IMR-90 (cell line): Measurements from ENCODE around the gene MSH3. TPM values are rescaled to one million over a fixed set of nuclear protein-coding genes. Genes with fewer than 3 reads are reported as not detected.

Source experiments
- ATAC-seq: fragments of 200-7000 bp; cut with Tn5 transposase; 2 replicates; pipeline ENCODE4 v1.9.1; 2020; ENCODE audit warnings: low read depth, mild to moderate bottlenecking, moderate library complexity
- BruUV-seq: library from RNA; stranded (reverse); fragments of 400-500 nt; replicated peaks from 2 replicates; lab custom pipeline; 2021; lab: Mats Ljungman, UMichigan
- CTCF ChIA-PET: fragments of 300-600 bp; formaldehyde crosslinking; extraction: SDS; loops from one replicate; lab custom pipeline; 2021; ENCODE audit warnings: antibody characterized with exemption; lab: Yijun Ruan, JAX
- POLR2A ChIA-PET: fragments of 300-600 bp; sonication (Branson Sonifier 250); formaldehyde crosslinking; loops from one replicate; lab custom pipeline; 2022; ENCODE audit warnings: antibody characterized with exemption; ENCODE audit not compliant: unreplicated experiment; lab: Charles Lee
- DNase-seq: peaks from one replicate; pipeline ENCODE4 v3.0.0; 2013
- H2AFZ ChIP-seq: replicated peaks from 2 replicates; pipeline ENCODE3; 2013; ENCODE audit warnings: low read length, mild to moderate bottlenecking; ENCODE audit not compliant: poor library complexity
- H2AK5ac ChIP-seq: 2 replicates; pipeline ENCODE4 v1.6.1; 2013; ENCODE audit warnings: low read depth, low read length, inconsistent platforms
- H2AK9ac ChIP-seq: replicated peaks from 2 replicates; pipeline ENCODE3; 2013; ENCODE audit warnings: mild to moderate bottlenecking, low read depth, low read length, moderate library complexity; ENCODE audit not compliant: poor library complexity
- H2BK120ac ChIP-seq: 2 replicates; pipeline ENCODE4 v1.6.1; 2013; ENCODE audit warnings: low read depth, low read length, inconsistent platforms
- H2BK15ac ChIP-seq: 3 replicates; pipeline ENCODE4 v1.6.1; 2013; ENCODE audit warnings: low read depth, low read length, inconsistent platforms
- H2BK20ac ChIP-seq: 2 replicates; pipeline ENCODE4 v1.6.1; 2013; ENCODE audit warnings: low read depth, mild to moderate bottlenecking, inconsistent platforms, low read length, moderate library complexity
- H2BK5ac ChIP-seq: 2 replicates; pipeline ENCODE4 v1.6.1; 2013; ENCODE audit warnings: mild to moderate bottlenecking, low read depth, low read length, inconsistent platforms; ENCODE audit not compliant: poor library complexity, severe bottlenecking
- H3K14ac ChIP-seq: replicated peaks from 2 replicates; pipeline ENCODE4 v1.6.1; 2013; ENCODE audit warnings: low read depth, low read length, inconsistent platforms
- H3K18ac ChIP-seq: 2 replicates; pipeline ENCODE4 v1.6.1; 2013; ENCODE audit warnings: low read depth, low read length, control low read depth
- H3K23ac ChIP-seq: 2 replicates; pipeline ENCODE4 v1.6.1; 2013; ENCODE audit warnings: low read depth, low read length, inconsistent platforms
- H3K27ac ChIP-seq: 2 replicates; pipeline ENCODE4 v1.5.1; 2013; ENCODE audit warnings: mild to moderate bottlenecking, control low read depth, low read length; ENCODE audit not compliant: insufficient read depth
- H3K27me3 ChIP-seq: 2 replicates; pipeline ENCODE4 v1.6.1; 2013; ENCODE audit warnings: low read length; ENCODE audit not compliant: control insufficient read depth, insufficient read depth
- H3K36me3 ChIP-seq: 2 replicates; pipeline ENCODE4 v1.6.1; 2013; ENCODE audit warnings: low read length, mixed read lengths; ENCODE audit not compliant: control insufficient read depth, insufficient read depth
- H3K4ac ChIP-seq: 2 replicates; pipeline ENCODE4 v1.6.1; 2013; ENCODE audit warnings: low read depth, low read length, inconsistent platforms
- H3K4me1 ChIP-seq: 2 replicates; pipeline ENCODE4 v1.6.1; 2013; ENCODE audit warnings: low read length, mixed read lengths; ENCODE audit not compliant: control insufficient read depth, insufficient read depth
- H3K4me2 ChIP-seq: 2 replicates; pipeline ENCODE4 v1.6.1; 2013; ENCODE audit warnings: low read depth, mild to moderate bottlenecking, control low read depth, low read length, moderate library complexity
- H3K4me3 ChIP-seq: 2 replicates; pipeline ENCODE4 v1.5.1; 2013; ENCODE audit warnings: low read depth, mild to moderate bottlenecking, control low read depth, low read length, moderate library complexity; ENCODE audit not compliant: insufficient read depth
- H3K56ac ChIP-seq: 2 replicates; pipeline ENCODE4 v1.6.1; 2013; ENCODE audit warnings: low read length, inconsistent platforms; ENCODE audit not compliant: insufficient read depth; ENCODE audit errors: extremely low read depth
- H3K79me1 ChIP-seq, 2 experiments: 2 replicates each; pipeline ENCODE4 v1.6.1; 2013; ENCODE audit warnings: low read length in 2 of 2, inconsistent platforms in 1 of 2, low read depth in 1 of 2
- H3K9ac ChIP-seq: 2 replicates; pipeline ENCODE4 v1.6.1; 2013; ENCODE audit warnings: low read depth, low read length, control low read depth
- H3K9me1 ChIP-seq: 2 replicates; pipeline ENCODE4 v1.6.1; 2013; ENCODE audit warnings: low read length, inconsistent platforms; ENCODE audit not compliant: insufficient read depth
- H3K9me3 ChIP-seq: 2 replicates; pipeline ENCODE4 v1.6.1; 2013; ENCODE audit warnings: low read length; ENCODE audit not compliant: control insufficient read depth, insufficient read depth
- H4K20me1 ChIP-seq: 2 replicates; pipeline ENCODE4 v1.6.1; 2013; ENCODE audit warnings: low read length, inconsistent platforms; ENCODE audit not compliant: insufficient read depth
- H4K5ac ChIP-seq: 2 replicates; pipeline ENCODE4 v1.6.1; 2013; ENCODE audit warnings: mild to moderate bottlenecking, low read depth, low read length, control low read depth
- H4K8ac ChIP-seq, 2 experiments: 2 replicates each; pipeline ENCODE4 v1.6.1; 2013; ENCODE audit warnings: low read depth in 2 of 2, low read length in 2 of 2, control low read depth in 1 of 2, inconsistent platforms in 1 of 2
- H4K91ac ChIP-seq: 2 replicates; pipeline ENCODE4 v1.6.1; 2013; ENCODE audit warnings: low read depth, low read length, inconsistent platforms; ENCODE audit not compliant: insufficient read depth
- BHLHE40 ChIP-seq: fragments of 150-350 bp; IDR thresholded peaks from 2 replicates; pipeline ENCODE4 v1.6.1; 2016; ENCODE audit warnings: mild to moderate bottlenecking, low read depth, low read length
- CEBPB ChIP-seq: IDR thresholded peaks from 2 replicates; pipeline ENCODE4 v1.6.1; 2012; ENCODE audit warnings: low read depth, low read length, improper control_type of control experiment
- CHD1 ChIP-seq: IDR thresholded peaks from 2 replicates; pipeline ENCODE4 v1.6.1; 2012; ENCODE audit warnings: low read depth, low read length, improper control_type of control experiment
- CTCF ChIP-seq: conservative IDR thresholded peaks from 2 replicates; pipeline ENCODE4 v1.5.1; 2012; ENCODE audit warnings: mild to moderate bottlenecking, low read depth, low read length, improper control_type of control experiment
- ELK1 ChIP-seq: fragments of 150-350 bp; IDR thresholded peaks from 2 replicates; pipeline ENCODE4 v1.6.1; 2016; ENCODE audit warnings: low read depth, mild to moderate bottlenecking, low read length, moderate library complexity, borderline replicate concordance
- FOS ChIP-seq: fragments of 150-350 bp; IDR thresholded peaks from 2 replicates; pipeline ENCODE4 v1.6.1; 2016; ENCODE audit warnings: low read depth, low read length
- MAFK ChIP-seq: IDR thresholded peaks from 2 replicates; pipeline ENCODE4 v1.6.1; 2012; ENCODE audit warnings: low read depth, low read length, improper control_type of control experiment
- MAZ ChIP-seq: IDR thresholded peaks from 2 replicates; pipeline ENCODE4 v1.6.1; 2012; ENCODE audit warnings: low read depth, mild to moderate bottlenecking, low read length, improper control_type of control experiment, moderate library complexity, borderline replicate concordance
- MXI1 ChIP-seq: IDR thresholded peaks from 2 replicates; pipeline ENCODE4 v1.6.1; 2012; ENCODE audit warnings: low read depth, mild to moderate bottlenecking, low read length, moderate library complexity, borderline replicate concordance
- NFE2L2 ChIP-seq: fragments of 150-350 bp; IDR thresholded peaks from 2 replicates; pipeline ENCODE4 v1.6.1; 2016; ENCODE audit warnings: low read depth, mild to moderate bottlenecking, low read length
- POLR2A ChIP-seq: IDR thresholded peaks from 2 replicates; pipeline ENCODE4 v1.6.1; 2012; ENCODE audit warnings: mild to moderate bottlenecking, low read depth, low read length
- RAD21 ChIP-seq: IDR thresholded peaks from 2 replicates; pipeline ENCODE4 v1.6.1; 2012; ENCODE audit warnings: low read length, improper control_type of control experiment
- RCOR1 ChIP-seq: IDR thresholded peaks from 2 replicates; pipeline ENCODE4 v1.6.1; 2012; ENCODE audit warnings: mild to moderate bottlenecking, low read length, improper control_type of control experiment; ENCODE audit not compliant: insufficient replicate concordance
- RFX5 ChIP-seq: IDR thresholded peaks from 2 replicates; pipeline ENCODE4 v1.8.0; 2012; ENCODE audit warnings: low read depth, mild to moderate bottlenecking, low read length, moderate library complexity
- SMC3 ChIP-seq: fragments of 150-350 bp; IDR thresholded peaks from 2 replicates; pipeline ENCODE4 v1.6.1; 2016; ENCODE audit warnings: low read depth, mild to moderate bottlenecking, antibody characterized with exemption, low read length, moderate library complexity
- USF2 ChIP-seq: fragments of 150-350 bp; IDR thresholded peaks from 2 replicates; pipeline ENCODE4 v1.6.1; 2017; ENCODE audit warnings: mild to moderate bottlenecking, antibody characterized with exemption, low read length, low read depth
- WGBS, 2 experiments: methylation state at CpG; one replicate each; pipeline versions ENCODE4 v1.1.5 to v1.1.7; 2013; ENCODE audit warnings: missing lambda C conversion rate in 2 of 2; ENCODE audit not compliant: insufficient read length in 1 of 2; ENCODE audit errors: extremely low coverage in 2 of 2; 5-methylcytosine and 5-hydroxymethylcytosine counted together
- dilution Hi-C: fragments of 300-500 bp; cut with HindIII; formaldehyde crosslinking; loops from one replicate; pipeline ENCODE4 v1.14.3; 2018; ENCODE audit warnings: low sequenced_read_pairs; ENCODE audit not compliant: unreplicated experiment
- in situ Hi-C: fragments of 300-500 bp; cut with MboI; formaldehyde crosslinking; loops from 3 replicates; pipeline ENCODE4 v1.14.3; 2019; ENCODE audit warnings: low sequenced_read_pairs, inconsistent platforms, mixed read lengths
- intact Hi-C: fragments of 100-400 bp; cut with micrococcal nuclease; formaldehyde crosslinking; loops from 2 replicates; pipeline ENCODE4 v1.10.0; 2022
- polyA plus RNA-seq, 3 experiments: library from polyadenylated mRNA; depleted of rRNA; stranded (reverse); fragments of >200 nt; gene quantifications; 2 replicates each; pipeline ENCODE4 v1.2.3, GENCODE V29; 2012; ENCODE audit warnings: low replicate concordance in 1 of 3
- total RNA-seq: library from RNA; depleted of rRNA; stranded (reverse); fragments of >200 nt; gene quantifications from 2 replicates; pipeline ENCODE4 v1.2.3, GENCODE V29; 2012

The MSH3 gene
- total and polyA plus RNA-seq, 2 of the 4 experiments (the other 2 are of a cell fraction), result 4.6 to 13.3 TPM

- Histone ChIP-seq H2BK15ac (no peak overlapping the region), H3K4ac (no peak overlapping the region), H3K27ac (no peak overlapping the region), H4K5ac (no peak overlapping the region), H2BK120ac (no peak overlapping the region), H3K4me1 (no peaks in the 10 kb centered on the region), H4K8ac (no peak overlapping the region), H3K4me2 (no peak overlapping the region), H4K91ac (no peak overlapping the region), H3K9me3 (no peaks in the 10 kb centered on the region), H3K23ac (no peak overlapping the region), H2AFZ (no peak overlapping the region), H2BK5ac (no peak overlapping the region), H3K79me1 (no peaks in the 10 kb centered on the region), H4K20me1 (no peaks in the 10 kb centered on the region), H3K56ac (no peak overlapping the region), H2AK9ac (no peak overlapping the region), H3K18ac (no peak overlapping the region), H2BK20ac (no peak overlapping the region), H3K36me3 (no peaks in the 10 kb centered on the region), H3K4me3 (no peak overlapping the region), H3K9me1 (no peaks in the 10 kb centered on the region), H3K14ac (no peak overlapping the region), H3K27me3 (no peaks in the 10 kb centered on the region), H3K9ac (no peak overlapping the region), H2AK5ac (no peak overlapping the region)
- DNase-seq (no peak), ATAC-seq (no peak)
- no peak for TF ChIP-seq POLR2A
- TF ChIP-seq MXI1, result no peak
- TF ChIP-seq ELK1, result no peak
- no peak for TF ChIP-seq BHLHE40
- no peak for TF ChIP-seq RAD21
- no peak for TF ChIP-seq CHD1
- TF ChIP-seq CEBPB, result no peak
- TF ChIP-seq FOS, result no peak
- no peak for TF ChIP-seq CTCF
- TF ChIP-seq RFX5, result no peak
- no peak for TF ChIP-seq USF2
- no peak for TF ChIP-seq MAZ
- TF ChIP-seq NFE2L2, result no peak
- no peak for TF ChIP-seq MAFK
- no peak for TF ChIP-seq RCOR1
- no peak for TF ChIP-seq SMC3
- in situ Hi-C loops, result no loop called here
- WGBS, 2 experiments, result no CpG with 5 or more reads among the region's 2 CpGs
- no TSS peak for BruUV-seq
- ChIA-PET POLR2A (no interaction called here), CTCF (no interaction called here)
- intact Hi-C loops, result no loop called here
- dilution Hi-C loops, result no loop called here
Measured at GRCh38 chr5:80895523-80895922, 241.1 kb downstream of the MSH3 start.
